ENCODE data around the gene ZNF407. TPM values are rescaled to one million over a fixed set of nuclear protein-coding genes. Genes with fewer than 3 reads are reported as not detected.

Gene ZNF407
- total RNA-seq, 1 experiment from 2014 or later, result 7.6 TPM

DNA sequence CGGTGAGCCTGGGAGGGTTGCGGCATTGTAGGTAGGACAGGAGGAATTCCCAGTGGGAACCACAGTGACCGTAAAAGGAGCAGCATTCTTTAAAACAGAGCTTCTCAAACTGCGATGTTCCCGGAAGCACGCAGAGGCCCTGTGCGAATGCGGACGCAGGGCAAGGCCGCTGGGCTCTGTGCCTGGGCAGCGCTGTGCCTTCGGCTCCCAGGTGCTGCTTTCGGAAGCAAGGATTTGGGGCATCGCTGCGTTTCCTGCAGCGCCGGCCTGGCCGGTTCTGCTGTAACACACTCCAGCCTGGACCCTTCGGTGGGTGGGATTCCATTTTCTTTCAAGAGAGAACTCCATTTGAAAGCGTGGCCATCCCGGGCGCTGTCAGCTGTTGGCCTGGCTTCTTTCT, 492.7 kb downstream of the ZNF407 start:
- Histone ChIP-seq H2AFZ (ENCODE audit: low read depth, low read length, poor library complexity, severe bottlenecking) (no peak overlapping the region), H3K9me3 (ENCODE audit: control insufficient read depth in 1 of 2, insufficient read depth in 1 of 2, low read depth in 1 of 2, low read length in 2 of 2) (peaks cover 0 to 7% of the 10 kb centered on the region in 2 experiments; a peak in 1 of 4 replicates), H4K20me1 (ENCODE audit: insufficient read depth) (no peaks in the 10 kb centered on the region), H3K4me3 (replicated peaks in 1 of 2; ENCODE audit: low read depth in 1 of 2, low read length in 2 of 2) (no peak overlapping the region), H3K9ac (ENCODE audit: low read length) (no peak overlapping the region), H3K27me3 (ENCODE audit: insufficient read depth, low read length) (no peaks in the 10 kb centered on the region), H3K27ac (ENCODE audit: low read depth, low read length) (no peak overlapping the region), H3K36me3 (ENCODE audit: control insufficient read depth in 1 of 2, insufficient read depth in 2 of 2, low read length in 2 of 2) (no peaks in the 10 kb centered on the region), H3K9me2 (ENCODE audit: insufficient read depth) (no peaks in the 10 kb centered on the region), H3K4me1 (ENCODE audit: control insufficient read depth in 1 of 2, insufficient read depth in 2 of 2, low read length in 2 of 2) (no peaks in the 10 kb centered on the region), H3K79me2 (ENCODE audit: insufficient read depth, low read length) (no peaks in the 10 kb centered on the region), H3K4me2 (ENCODE audit: low read length) (no peak overlapping the region)
- BruUV-seq (replicated peaks), result no TSS peak
- no peak for ATAC-seq
- RAD21 ChIA-PET (ENCODE audit: low non-redundant PET in 1 of 2, low total read pairs in 2 of 2, uncharacterized antibody in 2 of 2, unreplicated experiment in 2 of 2), result no interaction called here
- CTCF ChIA-PET, result no interaction called here
- POLR2A ChIA-PET, result no interaction called here
- TF ChIP-seq SIN3A (IDR thresholded peaks at IDR 0.05; ENCODE audit: low read depth), result no peak
- no peak for TF ChIP-seq EZH2 (IDR thresholded peaks at IDR 0.05)
- no peak for TF ChIP-seq POLR2AphosphoS5 (IDR thresholded peaks at IDR 0.05; ENCODE audit: low read depth, low read length)
- no peak for TF ChIP-seq CBX3 (IDR thresholded peaks at IDR 0.05; ENCODE audit: low read depth)
- no peak for TF ChIP-seq ZFX (IDR thresholded peaks at IDR 0.05)
- TF ChIP-seq FOSL1 (IDR thresholded peaks at IDR 0.05; ENCODE audit: low read depth), result no peak
- TF ChIP-seq, protein P1, sequence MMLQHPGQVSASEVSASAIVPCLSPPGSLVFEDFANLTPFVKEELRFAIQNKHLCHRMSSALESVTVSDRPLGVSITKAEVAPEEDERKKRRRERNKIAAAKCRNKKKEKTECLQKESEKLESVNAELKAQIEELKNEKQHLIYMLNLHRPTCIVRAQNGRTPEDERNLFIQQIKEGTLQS (IDR thresholded peaks at IDR 0.05), result no peak
- TF ChIP-seq SRF (IDR thresholded peaks at IDR 0.05; ENCODE audit: low read depth), result no peak
- no peak for TF ChIP-seq ZNF274 (IDR thresholded peaks at IDR 0.05; ENCODE audit: low read depth, low read length)
- TF ChIP-seq JUND (IDR thresholded peaks at IDR 0.05), result no peak
- TF ChIP-seq SP1 (IDR thresholded peaks at IDR 0.05; ENCODE audit: low read depth), result no peak
- no peak for TF ChIP-seq TCF7L2 (IDR thresholded peaks at IDR 0.05; ENCODE audit: borderline replicate concordance, extremely low read depth, insufficient read depth, insufficient read length)
- DNase-seq (ENCODE audit: low read depth, low spot score), result no peak
- intact Hi-C loops (cut with micrococcal nuclease), result no loop called here

DNA sequence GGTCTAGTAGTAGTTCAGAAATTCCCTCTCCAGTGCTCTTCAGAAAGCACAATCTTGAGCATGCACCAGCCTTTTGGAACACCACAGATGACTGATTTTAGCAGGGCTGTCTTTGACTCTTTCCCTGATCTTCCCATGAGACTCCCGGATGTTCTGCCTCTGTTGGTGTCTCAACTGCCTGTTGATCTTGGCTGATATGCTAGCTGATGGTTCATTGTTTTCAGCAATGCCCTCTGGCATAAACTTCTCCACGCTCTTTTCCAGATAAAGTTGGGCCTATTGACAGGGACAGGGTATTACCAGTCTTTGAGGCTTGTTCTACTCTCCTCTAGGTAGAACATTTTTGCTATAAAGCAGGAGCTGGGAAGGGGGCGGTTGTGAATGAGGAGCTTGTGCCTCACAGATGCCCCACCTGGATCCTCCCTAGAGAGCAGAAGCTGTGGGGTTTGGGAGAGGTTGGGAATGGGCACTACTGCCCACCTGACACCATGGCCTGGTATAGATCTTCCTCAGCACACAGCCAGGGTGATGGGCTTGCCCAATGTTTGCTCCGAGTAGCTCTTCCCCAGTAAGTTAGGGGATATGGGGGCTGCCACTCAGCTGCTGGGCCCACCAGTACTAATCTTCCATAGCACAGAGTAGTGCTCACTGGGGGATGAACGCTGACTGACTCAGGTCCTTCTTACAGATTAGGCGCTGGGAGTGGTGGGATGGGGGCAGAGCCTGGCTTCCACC, 500.0 kb downstream of the ZNF407 start:
- intact Hi-C loops (cut with micrococcal nuclease), result no loop called here
- Histone ChIP-seq H3K4me3 (replicated peaks in 1 of 2; ENCODE audit: low read depth in 1 of 2, low read length in 2 of 2) (no peak overlapping the region), H3K27me3 (ENCODE audit: insufficient read depth, low read length) (no peaks in the 10 kb centered on the region), H4K20me1 (ENCODE audit: insufficient read depth) (no peaks in the 10 kb centered on the region), H2AFZ (ENCODE audit: low read depth, low read length, poor library complexity, severe bottlenecking) (no peak overlapping the region), H3K27ac (ENCODE audit: low read depth, low read length) (no peak overlapping the region), H3K4me1 (ENCODE audit: control insufficient read depth in 1 of 2, insufficient read depth in 2 of 2, low read length in 2 of 2) (no peaks in the 10 kb centered on the region), H3K79me2 (ENCODE audit: insufficient read depth, low read length) (no peaks in the 10 kb centered on the region), H3K36me3 (ENCODE audit: control insufficient read depth in 1 of 2, insufficient read depth in 2 of 2, low read length in 2 of 2) (no peaks in the 10 kb centered on the region), H3K9me3 (ENCODE audit: control insufficient read depth in 1 of 2, insufficient read depth in 1 of 2, low read depth in 1 of 2, low read length in 2 of 2) (no peaks in the 10 kb centered on the region), H3K9me2 (ENCODE audit: insufficient read depth) (no peaks in the 10 kb centered on the region), H3K4me2 (ENCODE audit: low read length) (no peak overlapping the region), H3K9ac (ENCODE audit: low read length) (no peak overlapping the region)
- no TSS peak for BruUV-seq (replicated peaks)
- POLR2A ChIA-PET, result no interaction called here
- no peak for ATAC-seq
- RAD21 ChIA-PET (ENCODE audit: low non-redundant PET in 1 of 2, low total read pairs in 2 of 2, uncharacterized antibody in 2 of 2, unreplicated experiment in 2 of 2), result no interaction called here
- CTCF ChIA-PET, result no interaction called here
- no peak for DNase-seq (ENCODE audit: low read depth, low spot score)
- TF ChIP-seq ELF1 (IDR thresholded peaks at IDR 0.05; ENCODE audit: borderline replicate concordance, low read depth), result no peak
- TF ChIP-seq, protein P2, sequence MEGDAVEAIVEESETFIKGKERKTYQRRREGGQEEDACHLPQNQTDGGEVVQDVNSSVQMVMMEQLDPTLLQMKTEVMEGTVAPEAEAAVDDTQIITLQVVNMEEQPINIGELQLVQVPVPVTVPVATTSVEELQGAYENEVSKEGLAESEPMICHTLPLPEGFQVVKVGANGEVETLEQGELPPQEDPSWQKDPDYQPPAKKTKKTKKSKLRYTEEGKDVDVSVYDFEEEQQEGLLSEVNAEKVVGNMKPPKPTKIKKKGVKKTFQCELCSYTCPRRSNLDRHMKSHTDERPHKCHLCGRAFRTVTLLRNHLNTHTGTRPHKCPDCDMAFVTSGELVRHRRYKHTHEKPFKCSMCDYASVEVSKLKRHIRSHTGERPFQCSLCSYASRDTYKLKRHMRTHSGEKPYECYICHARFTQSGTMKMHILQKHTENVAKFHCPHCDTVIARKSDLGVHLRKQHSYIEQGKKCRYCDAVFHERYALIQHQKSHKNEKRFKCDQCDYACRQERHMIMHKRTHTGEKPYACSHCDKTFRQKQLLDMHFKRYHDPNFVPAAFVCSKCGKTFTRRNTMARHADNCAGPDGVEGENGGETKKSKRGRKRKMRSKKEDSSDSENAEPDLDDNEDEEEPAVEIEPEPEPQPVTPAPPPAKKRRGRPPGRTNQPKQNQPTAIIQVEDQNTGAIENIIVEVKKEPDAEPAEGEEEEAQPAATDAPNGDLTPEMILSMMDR (IDR thresholded peaks at IDR 0.05 in 2 of 3, conservative IDR thresholded peaks at IDR 0.05 in 1 of 3; ENCODE audit: borderline replicate concordance in 1 of 3, insufficient read depth in 1 of 3, low read depth in 2 of 3, low read length in 2 of 3), result no peak
- TF ChIP-seq CBX3 (IDR thresholded peaks at IDR 0.05; ENCODE audit: low read depth), result no peak
- no peak for TF ChIP-seq EGR1 (IDR thresholded peaks at IDR 0.05; ENCODE audit: low read depth)
- TF ChIP-seq SIN3A (IDR thresholded peaks at IDR 0.05; ENCODE audit: low read depth), result no peak
- TF ChIP-seq SRF (IDR thresholded peaks at IDR 0.05; ENCODE audit: low read depth), result no peak
- TF ChIP-seq FOSL1 (IDR thresholded peaks at IDR 0.05; ENCODE audit: low read depth), result no peak
- TF ChIP-seq CEBPB (IDR thresholded peaks at IDR 0.05; ENCODE audit: low read depth), result no peak
- TF ChIP-seq ZFX (IDR thresholded peaks at IDR 0.05), result no peak
